Ishikawa (cell line): ENCODE results near the gene LIF.

Experiments
- CEBPB ChIP-seq: IDR thresholded peaks from 2 replicates; pipeline ENCODE4 v1.6.1; 2012
- CREB1 ChIP-seq: IDR thresholded peaks from 2 replicates; pipeline ENCODE4 v1.6.1; 2012; ENCODE audit warnings: low read depth
- EGR1 ChIP-seq: IDR thresholded peaks from 2 replicates; pipeline ENCODE4 v1.6.1; 2012
- EP300 ChIP-seq: IDR thresholded peaks from 2 replicates; pipeline ENCODE4 v1.6.1; 2012; ENCODE audit warnings: borderline replicate concordance
- FOXM1 ChIP-seq: IDR thresholded peaks from 2 replicates; pipeline ENCODE4 v1.6.1; 2012; ENCODE audit warnings: low read depth, borderline replicate concordance
- MAX ChIP-seq: IDR thresholded peaks from 2 replicates; pipeline ENCODE4 v1.6.1; 2012
- NFIC ChIP-seq: IDR thresholded peaks from 2 replicates; pipeline ENCODE4 v1.6.1; 2012
- RAD21 ChIP-seq: IDR thresholded peaks from 2 replicates; pipeline ENCODE4 v1.6.1; 2012; ENCODE audit warnings: low read depth
- REST ChIP-seq: IDR thresholded peaks from 2 replicates; pipeline ENCODE4 v1.6.1; 2012; ENCODE audit warnings: low read depth, mild to moderate bottlenecking
- TAF1 ChIP-seq: IDR thresholded peaks from 2 replicates; pipeline ENCODE4 v1.6.1; 2012; ENCODE audit warnings: low read depth, mild to moderate bottlenecking
- TCF12 ChIP-seq: IDR thresholded peaks from 2 replicates; pipeline ENCODE4 v1.6.1; 2012; ENCODE audit warnings: low read depth
- TEAD4 ChIP-seq: IDR thresholded peaks from 2 replicates; pipeline ENCODE4 v1.6.1; 2012
- USF1 ChIP-seq: IDR thresholded peaks from 2 replicates; pipeline ENCODE4 v1.6.1; 2012
- YY1 ChIP-seq: IDR thresholded peaks from 2 replicates; pipeline ENCODE4 v1.6.1; 2012; ENCODE audit warnings: low read depth
- ZBTB7A ChIP-seq: IDR thresholded peaks from 2 replicates; pipeline ENCODE4 v1.6.1; 2012; ENCODE audit warnings: low read depth

LIF gene

DNA sequence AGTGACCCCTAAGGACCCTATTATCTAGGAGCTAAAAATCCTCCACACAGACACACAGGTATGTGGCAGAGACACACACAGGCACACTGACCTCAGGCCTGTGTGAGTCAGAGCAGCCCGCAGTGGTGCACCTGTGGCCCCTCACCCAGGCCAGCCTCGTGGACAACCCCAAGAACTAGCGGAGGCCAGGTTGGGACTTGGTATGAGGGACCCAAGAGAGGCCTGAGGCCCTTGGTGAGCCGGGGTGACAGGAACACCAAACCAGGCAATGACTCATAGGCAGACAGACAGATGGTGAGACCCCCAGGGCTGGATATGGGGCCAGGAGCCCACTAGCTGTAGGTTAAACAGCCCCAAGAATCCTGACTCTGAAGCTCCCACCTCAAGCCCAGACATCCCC is 36.8 kb upstream of the LIF start:
- no peak for TF ChIP-seq TEAD4
- TF ChIP-seq USF1: no peak
- TF ChIP-seq TAF1: no peak
- TF ChIP-seq ZBTB7A: no peak
- TF ChIP-seq YY1: no peak
- no peak for TF ChIP-seq EP300
- TF ChIP-seq CEBPB: no peak
- no peak for TF ChIP-seq MAX
- TF ChIP-seq EGR1: no peak
- TF ChIP-seq CREB1: no peak
- TF ChIP-seq RAD21: no peak
- TF ChIP-seq TCF12: no peak
- no peak for TF ChIP-seq NFIC
- TF ChIP-seq REST: no peak

DNA sequence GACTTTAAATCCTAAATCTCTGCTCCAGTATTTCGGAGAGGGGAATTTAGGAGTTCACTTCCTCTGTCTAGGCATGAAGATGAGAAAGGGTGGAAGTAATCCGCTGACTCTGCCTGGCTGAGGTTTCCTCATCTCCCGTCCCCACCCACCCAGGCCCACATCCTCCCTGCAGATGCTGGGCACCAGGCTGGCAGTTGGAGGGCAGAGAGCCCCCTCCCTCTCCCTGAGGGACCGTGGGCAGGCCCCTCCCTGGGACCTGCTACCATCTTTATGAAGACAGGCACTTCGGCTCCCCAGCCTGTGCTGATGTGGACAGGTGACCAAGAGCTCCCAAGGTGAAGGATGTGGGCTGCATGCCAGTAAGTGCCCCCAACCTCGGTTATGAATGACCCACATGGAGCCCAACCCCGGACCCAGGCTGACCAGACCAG is 36.1 kb upstream of the LIF start:
- no peak for TF ChIP-seq REST
- no peak for TF ChIP-seq USF1
- TF ChIP-seq MAX: no peak
- no peak for TF ChIP-seq EGR1
- no peak for TF ChIP-seq CEBPB
- TF ChIP-seq ZBTB7A: no peak
- TF ChIP-seq RAD21: no peak
- no peak for TF ChIP-seq NFIC
- no peak for TF ChIP-seq TCF12
- no peak for TF ChIP-seq TAF1
- TF ChIP-seq FOXM1: no peak
- TF ChIP-seq TEAD4: no peak
- no peak for TF ChIP-seq CREB1
- TF ChIP-seq EP300: no peak
- TF ChIP-seq YY1: no peak

GRCh38 chr22:30280505-30280904 is 33.9 kb upstream of the LIF start:
- TF ChIP-seq USF1 (no peak), FOXM1 (no peak), MAX (no peak), NFIC (no peak), RAD21 (no peak), EGR1 (no peak), TEAD4 (no peak), ZBTB7A (no peak), TAF1 (no peak), CREB1 (no peak)

DNA sequence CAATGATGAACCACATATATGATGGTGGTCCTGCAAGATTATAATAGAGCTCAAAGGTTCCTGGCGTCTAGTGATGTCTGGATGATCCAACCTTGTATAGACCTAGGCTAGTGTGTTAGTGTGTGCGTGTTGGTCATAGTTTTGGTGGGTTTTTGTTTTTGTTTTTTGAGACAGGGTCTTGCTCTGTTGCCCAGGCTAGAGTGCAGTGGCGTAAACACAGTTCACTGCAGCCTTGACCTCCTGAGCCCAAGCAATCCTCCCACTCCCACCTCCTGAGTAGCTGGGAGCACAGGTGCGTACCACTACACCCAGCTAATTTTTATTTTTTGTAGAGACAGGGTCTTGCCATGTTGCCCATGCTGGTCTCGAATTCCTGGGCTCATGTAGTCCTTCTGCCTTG is 33.4 kb upstream of the LIF start:
- no peak for TF ChIP-seq CEBPB
- TF ChIP-seq USF1: no peak
- no peak for TF ChIP-seq FOXM1
- no peak for TF ChIP-seq EGR1
- no peak for TF ChIP-seq EP300
- no peak for TF ChIP-seq TCF12
- no peak for TF ChIP-seq TEAD4
- no peak for TF ChIP-seq TAF1
- TF ChIP-seq NFIC: no peak
- TF ChIP-seq CREB1: no peak
- no peak for TF ChIP-seq MAX

- TF ChIP-seq EGR1: 0 out of 2 replicates have a peak, but pooled peaks have one; percentile 15
- no peak for TF ChIP-seq MAX
Observed at GRCh38 chr22:30279046-30279788, 32.7 kb upstream of the LIF start.
